Immature natural killer cell (primary cell): Measurements from ENCODE around the gene HRH1. TPM values are rescaled to one million over a fixed set of nuclear protein-coding genes. Genes with fewer than 3 reads are reported as not detected.
"Not testable (repeated sequence)": the region's sequence is repeated elsewhere in the genome, so short reads cannot be mapped to it uniquely, and the experiment has no call there.

Experiments used
- DNase-seq, 3 donors: peaks; one replicate each; pipeline ENCODE4 v3.0.0; 2022; ENCODE audit warnings: mixed read lengths in 1 of 3
- H3K27ac Mint-ChIP-seq, 6 donors: one replicate each; pipeline ENCODE4 v1.8.0; 2020; ENCODE audit warnings: mixed read lengths in 6 of 6, mild to moderate bottlenecking in 5 of 6, inconsistent platforms in 4 of 6, moderate library complexity in 3 of 6
- H3K27me3 Mint-ChIP-seq, 3 donors: one replicate each; pipeline ENCODE4 v1.8.0; 2020 to 2021; ENCODE audit warnings: low read depth in 3 of 3, mild to moderate bottlenecking in 3 of 3, mixed read lengths in 3 of 3, moderate library complexity in 3 of 3, inconsistent platforms in 1 of 3
- H3K36me3 Mint-ChIP-seq, 3 donors: one replicate each; pipeline ENCODE4 v1.8.0; 2020; ENCODE audit warnings: mixed read lengths in 3 of 3, inconsistent platforms in 2 of 3, mild to moderate bottlenecking in 2 of 3
- H3K4me1 Mint-ChIP-seq, 2 donors: one replicate each; pipeline ENCODE4 v1.8.0; 2020; ENCODE audit warnings: inconsistent platforms in 2 of 2, mild to moderate bottlenecking in 2 of 2, mixed read lengths in 2 of 2, moderate library complexity in 1 of 2
- H3K4me3 Mint-ChIP-seq, 5 donors: one replicate each; pipeline ENCODE4 v1.8.0; 2020; ENCODE audit warnings: mild to moderate bottlenecking in 5 of 5, mixed read lengths in 5 of 5, inconsistent platforms in 3 of 5, moderate library complexity in 3 of 5
- H3K9me3 Mint-ChIP-seq, 6 donors: one replicate each; pipeline ENCODE4 v1.8.0; 2020; ENCODE audit warnings: mild to moderate bottlenecking in 6 of 6, mixed read lengths in 6 of 6, inconsistent platforms in 4 of 6, moderate library complexity in 3 of 6
- polyA plus RNA-seq, 3 donors: library from polyadenylated mRNA; unstranded; fragments of 300-500 nt; fragmentation: Illumina TruSeq; gene quantifications; one replicate each; pipeline ENCODE4 v1.2.3, GENCODE V29; 2021

Gene HRH1
- polyA plus RNA-seq, 3 donors from 2014 or later: 0.97 TPM; not detected in 2

DNA sequence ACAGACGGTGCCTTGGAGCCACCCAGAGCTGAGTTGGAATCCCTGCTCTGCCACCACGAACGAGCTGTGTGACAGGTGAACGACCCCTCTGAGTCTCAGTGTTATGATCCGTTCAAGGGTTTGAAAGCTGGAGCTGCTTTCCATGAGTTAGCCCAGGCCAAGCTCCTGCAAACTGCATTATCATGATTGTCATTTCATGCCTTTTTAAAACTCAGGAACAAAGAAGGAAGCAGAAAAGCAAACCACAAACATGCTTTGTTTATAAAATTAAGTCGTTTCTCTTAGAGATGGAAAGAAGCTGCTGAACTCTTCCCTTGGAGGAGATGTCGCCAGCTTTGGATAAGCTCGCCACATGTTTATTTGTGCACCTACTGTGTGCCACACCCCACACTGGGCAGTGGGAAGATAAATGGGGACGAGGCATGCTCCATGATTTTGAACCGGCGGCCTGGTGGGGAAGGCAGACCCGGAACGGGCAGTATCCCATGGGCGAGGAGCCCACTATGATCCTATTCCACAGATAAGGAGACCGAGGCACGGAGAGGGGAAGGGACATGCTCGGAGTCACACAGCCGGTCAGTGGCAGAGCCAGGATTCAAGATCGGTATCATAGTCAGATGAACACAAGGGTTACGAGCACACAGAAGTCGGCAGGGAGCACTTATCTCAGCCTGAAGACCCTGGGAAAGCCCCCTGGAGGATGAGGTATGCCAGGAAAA lies 15.9 kb downstream of the HRH1 start:
- DNase-seq: no peak
- Mint-ChIP-seq H3K4me1 (no peaks in the 10 kb centered on the region), H3K9me3 (no peaks in the 10 kb centered on the region), H3K27ac (no peak overlapping the region), H3K36me3 (no peaks in the 10 kb centered on the region), H3K27me3 (peaks cover 2 to 8% (median 2%) of the 10 kb centered on the region in 3 donors), H3K4me3 (no peak overlapping the region)

DNA sequence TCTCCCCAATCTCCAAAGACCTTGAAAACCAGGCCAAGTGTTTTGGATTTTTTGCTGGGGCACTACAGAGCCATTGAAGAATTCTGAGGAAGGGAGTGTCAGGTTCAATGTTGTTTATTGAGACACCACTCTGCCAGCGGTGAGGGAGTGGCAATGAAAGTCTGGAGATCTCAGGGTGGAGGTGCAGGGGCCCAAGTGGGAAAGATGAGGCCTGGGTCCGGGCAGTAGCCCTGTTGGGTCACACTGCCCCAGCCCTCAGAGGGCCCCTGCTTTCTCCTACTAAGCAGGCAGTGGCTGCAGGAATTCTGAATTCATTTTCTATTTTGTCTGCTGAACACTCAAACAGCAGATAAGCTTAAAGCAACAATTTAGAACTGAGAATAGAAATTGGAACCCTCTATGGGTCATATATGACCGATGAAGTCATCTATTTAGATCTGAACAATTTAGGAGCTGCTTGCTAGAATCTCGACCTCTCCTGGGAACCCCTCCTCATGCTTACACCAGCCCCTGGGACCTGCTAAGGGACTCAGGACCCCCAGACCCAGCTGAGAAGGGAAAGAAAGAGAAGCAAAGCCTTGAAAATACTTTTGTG lies 17.9 kb downstream of the HRH1 start:
- no peaks in the 10 kb centered on the region for H3K4me1 Mint-ChIP-seq
- no peak for DNase-seq
- H3K36me3 Mint-ChIP-seq: no peaks in the 10 kb centered on the region
- no peak overlapping the region for H3K4me3 Mint-ChIP-seq
- H3K27ac Mint-ChIP-seq: no peak overlapping the region
- H3K27me3 Mint-ChIP-seq: peaks cover 2 to 8% (median 4%) of the 10 kb centered on the region in 3 donors
- H3K9me3 Mint-ChIP-seq: no peaks in the 10 kb centered on the region

GRCh38 chr3:11173828-11174465 lies 19.7 kb downstream of the HRH1 start:
- no peaks in the 10 kb centered on the region for H3K36me3 Mint-ChIP-seq
- H3K4me3 Mint-ChIP-seq: no peak overlapping the region
- H3K27me3 Mint-ChIP-seq: peaks cover 2 to 8% (median 2%) of the 10 kb centered on the region in 3 donors
- H3K27ac Mint-ChIP-seq: no peak overlapping the region
- no peaks in the 10 kb centered on the region for H3K9me3 Mint-ChIP-seq
- no peaks in the 10 kb centered on the region for H3K4me1 Mint-ChIP-seq
- DNase-seq: no peak

DNA sequence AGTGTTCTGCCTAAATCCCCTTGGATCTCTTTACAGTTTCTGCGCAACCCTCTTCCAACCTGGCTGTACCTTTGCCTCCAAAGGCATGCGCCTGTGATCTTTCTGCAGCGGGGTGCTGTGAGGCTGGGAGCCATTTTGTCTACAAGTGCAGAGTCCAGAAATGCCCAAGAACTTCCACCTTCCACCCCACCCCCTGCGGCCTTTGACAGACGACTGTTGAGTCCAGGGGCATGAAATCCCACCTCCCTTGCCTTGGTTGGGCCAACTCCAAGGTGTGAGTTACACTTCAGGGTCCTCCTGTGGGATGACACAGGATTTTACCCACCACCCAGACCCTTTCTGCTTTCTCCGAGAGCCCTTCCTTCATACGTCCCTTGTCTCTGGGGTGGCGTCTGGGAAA lies 24.1 kb downstream of the HRH1 start:
- Mint-ChIP-seq H3K4me1 (no peaks in the 10 kb centered on the region), H3K27ac (no peak overlapping the region), H3K36me3 (no peaks in the 10 kb centered on the region), H3K27me3 (peaks cover 0 to 2% (median 2%) of the 10 kb centered on the region in 3 donors), H3K9me3 (no peaks in the 10 kb centered on the region), H3K4me3 (no peak overlapping the region)
- DNase-seq: no peak

- H3K36me3 Mint-ChIP-seq, H3K27me3 Mint-ChIP-seq, H3K9me3 Mint-ChIP-seq, H3K4me1 Mint-ChIP-seq, DNase-seq, H3K4me3 Mint-ChIP-seq, H3K27ac Mint-ChIP-seq: not testable (repeated sequence)
Measured at GRCh38 chr3:11184328-11184969, 30.2 kb downstream of the HRH1 start.

- Mint-ChIP-seq H3K36me3 (no peaks in the 10 kb centered on the region), H3K4me3 (no peak overlapping the region)
Measured at GRCh38 chr3:11185144-11185543, 30.9 kb downstream of the HRH1 start.

DNA sequence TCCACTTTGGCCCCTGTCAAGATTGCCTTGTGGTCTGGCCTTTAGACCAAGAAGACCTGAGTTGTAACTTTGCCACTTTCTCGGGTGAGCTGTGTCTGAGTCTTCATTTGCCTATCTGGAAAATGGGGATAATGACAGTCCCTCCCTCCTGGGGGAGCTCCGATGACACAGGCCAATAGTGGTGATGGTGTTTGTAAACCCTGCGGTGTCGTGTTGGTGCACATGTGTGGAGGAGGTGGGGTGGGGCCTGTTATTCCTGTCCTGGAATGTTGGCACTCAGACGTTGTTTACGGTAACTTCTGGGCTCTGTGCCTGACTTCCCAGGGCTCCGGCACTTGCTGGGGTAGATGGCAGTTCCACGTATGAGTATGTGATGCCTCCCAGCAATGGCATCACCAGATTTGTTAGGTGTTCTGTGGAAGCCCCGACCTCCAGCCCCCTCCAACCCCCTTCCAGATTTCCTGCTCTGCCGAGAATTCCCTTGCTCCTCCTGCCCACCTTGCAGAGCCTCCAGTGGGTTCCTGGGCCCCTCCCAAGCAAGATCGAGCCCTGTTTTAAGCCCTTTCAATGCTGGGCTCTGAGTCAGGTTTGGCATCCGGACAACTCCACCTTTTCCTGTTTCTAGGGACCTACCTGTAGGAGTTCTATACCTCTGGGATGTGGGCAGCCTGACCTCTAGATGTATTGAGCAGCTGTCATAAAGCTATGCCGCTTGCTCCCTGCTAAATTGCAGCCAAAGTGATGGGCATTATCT lies 31.4 kb downstream of the HRH1 start:
- no peaks in the 10 kb centered on the region for H3K4me1 Mint-ChIP-seq
- H3K27ac Mint-ChIP-seq: no peak overlapping the region
- no peak for DNase-seq
- no peaks in the 10 kb centered on the region for H3K36me3 Mint-ChIP-seq
- H3K27me3 Mint-ChIP-seq: peaks cover 3 to 4% (median 3%) of the 10 kb centered on the region in 3 donors
- H3K4me3 Mint-ChIP-seq: no peak overlapping the region
- no peaks in the 10 kb centered on the region for H3K9me3 Mint-ChIP-seq

More at GRCh38 chr3:11185144-11185543, 30.9 kb downstream of the HRH1 start:
- no peak for DNase-seq
- no peaks in the 10 kb centered on the region for H3K9me3 Mint-ChIP-seq
- no peaks in the 10 kb centered on the region for H3K4me1 Mint-ChIP-seq
- H3K27ac Mint-ChIP-seq: no peak overlapping the region
- peaks cover 3 to 4% (median 3%) of the 10 kb centered on the region in 3 donors for H3K27me3 Mint-ChIP-seq

- no peaks in the 10 kb centered on the region for H3K36me3 Mint-ChIP-seq
- H3K27me3 Mint-ChIP-seq: peaks cover 3 to 4% (median 3%) of the 10 kb centered on the region in 3 donors
- no peak for DNase-seq
- no peak overlapping the region for H3K27ac Mint-ChIP-seq
- no peaks in the 10 kb centered on the region for H3K9me3 Mint-ChIP-seq
- H3K4me3 Mint-ChIP-seq: no peak overlapping the region
- H3K4me1 Mint-ChIP-seq: no peaks in the 10 kb centered on the region
Measured at GRCh38 chr3:11186318-11186692, 32.0 kb downstream of the HRH1 start.

GRCh38 chr3:11186771-11187191 lies 32.5 kb downstream of the HRH1 start:
- Mint-ChIP-seq H3K9me3 (no peaks in the 10 kb centered on the region), H3K36me3 (no peaks in the 10 kb centered on the region), H3K27me3 (peaks cover 3 to 4% (median 3%) of the 10 kb centered on the region in 3 donors), H3K4me1 (no peaks in the 10 kb centered on the region), H3K27ac (no peak overlapping the region), H3K4me3 (no peak overlapping the region)
- DNase-seq: no peak

GRCh38 chr3:11187681-11188080 lies 33.4 kb downstream of the HRH1 start:
- no peak for DNase-seq
- Mint-ChIP-seq H3K4me3 (no peak overlapping the region), H3K4me1 (no peaks in the 10 kb centered on the region), H3K27ac (no peak overlapping the region), H3K27me3 (peaks cover 3 to 9% (median 6%) of the 10 kb centered on the region in 3 donors), H3K36me3 (no peaks in the 10 kb centered on the region), H3K9me3 (no peaks in the 10 kb centered on the region)

DNA sequence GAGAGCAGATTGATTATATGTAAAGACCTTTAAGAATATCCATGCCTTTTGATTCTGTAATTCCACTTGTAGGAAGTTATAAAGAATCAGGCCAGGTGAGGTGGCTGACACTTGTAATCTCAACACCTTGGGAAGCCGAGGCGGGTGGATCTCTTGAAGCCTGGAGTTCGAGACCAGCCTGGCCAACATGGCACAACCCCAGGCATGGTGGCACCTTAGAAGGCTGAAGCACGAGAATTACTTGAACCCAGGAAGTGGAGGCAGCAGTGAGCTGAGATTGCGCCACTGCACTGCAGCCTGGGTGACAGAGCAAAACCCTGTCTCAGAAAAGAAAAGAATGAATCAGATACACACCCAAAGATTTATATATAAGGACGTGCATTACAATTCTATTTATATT lies 33.9 kb downstream of the HRH1 start:
- Mint-ChIP-seq H3K9me3 (no peaks in the 10 kb centered on the region), H3K27me3 (peaks cover 3 to 9% (median 6%) of the 10 kb centered on the region in 3 donors), H3K27ac (no peak overlapping the region), H3K36me3 (no peaks in the 10 kb centered on the region), H3K4me1 (no peaks in the 10 kb centered on the region), H3K4me3 (no peak overlapping the region)
- no peak for DNase-seq

DNA sequence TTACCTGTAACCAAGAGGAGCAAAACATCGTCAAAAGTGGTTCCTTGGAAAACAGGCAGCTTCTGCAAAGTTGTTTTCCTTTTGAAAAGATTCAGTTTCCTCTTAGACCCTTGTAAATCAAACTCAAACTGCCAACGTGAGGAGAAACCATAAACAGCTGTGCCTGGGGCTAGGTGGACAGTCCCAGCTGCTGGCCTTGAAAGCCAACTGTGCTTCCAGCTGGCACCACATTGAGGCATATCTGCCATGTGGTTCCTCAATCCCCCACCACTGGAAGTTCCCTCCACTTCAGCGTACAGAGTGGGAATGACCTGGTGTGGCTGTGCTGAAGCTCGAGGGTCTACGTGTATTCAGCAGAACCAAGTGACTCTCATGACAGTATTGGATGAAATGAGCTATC lies 40.9 kb downstream of the HRH1 start:
- no peaks in the 10 kb centered on the region for H3K4me1 Mint-ChIP-seq
- H3K4me3 Mint-ChIP-seq: no peak overlapping the region
- no peak overlapping the region for H3K27ac Mint-ChIP-seq
- no peaks in the 10 kb centered on the region for H3K36me3 Mint-ChIP-seq
- peaks cover 5 to 27% (median 6%) of the 10 kb centered on the region in 3 donors for H3K27me3 Mint-ChIP-seq
- no peak for DNase-seq
- H3K9me3 Mint-ChIP-seq: no peaks in the 10 kb centered on the region

DNA sequence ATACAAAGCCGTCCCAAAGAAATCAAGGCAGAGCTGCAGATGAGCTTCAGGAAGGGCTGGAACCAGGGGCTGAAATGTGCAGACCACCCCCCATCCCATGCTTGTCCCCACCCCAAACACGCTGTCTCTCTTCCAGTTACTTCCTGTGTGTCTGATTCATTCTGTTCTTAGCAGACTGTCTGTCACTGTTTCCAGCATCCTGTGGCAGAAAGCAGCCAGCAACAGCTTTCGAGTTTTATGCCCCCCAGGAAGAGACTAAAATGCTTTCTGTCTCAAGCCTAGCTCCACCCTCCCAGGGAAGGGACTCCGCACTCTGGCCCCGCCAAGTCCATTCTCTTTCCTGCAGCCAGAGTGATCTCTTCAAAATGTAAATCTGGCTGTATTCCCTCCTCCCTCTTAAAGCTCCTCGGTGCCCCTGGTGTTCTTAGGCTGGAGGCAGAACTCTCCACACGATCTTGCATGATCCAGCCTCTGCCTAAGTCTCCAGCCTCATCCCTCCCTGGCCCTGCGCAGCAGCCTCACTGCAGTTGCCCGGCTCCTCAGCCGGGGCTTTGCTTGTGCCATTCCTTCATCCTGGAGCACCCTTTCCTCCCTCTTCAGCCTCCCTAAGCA lies 41.5 kb downstream of the HRH1 start:
- Mint-ChIP-seq H3K27me3 (peaks cover 5 to 27% (median 6%) of the 10 kb centered on the region in 3 donors), H3K36me3 (no peaks in the 10 kb centered on the region), H3K9me3 (no peaks in the 10 kb centered on the region), H3K27ac (no peak overlapping the region), H3K4me3 (no peak overlapping the region), H3K4me1 (no peaks in the 10 kb centered on the region)
- no peak for DNase-seq
